SK-N-SH treated with all-trans-retinoic acid at 6 μM for 48 hours (cell line): Measurements from ENCODE around the gene GPC6.

ENCODE experiments used
- ATAC-seq: fragments of 200-7000 bp; cut with Tn5 transposase; 3 replicates; pipeline ENCODE4 v1.9.1; 2020; ENCODE audit warnings: mild to moderate bottlenecking, moderate library complexity
- ARNTL ChIP-seq: fragments of 450-650 bp; formaldehyde crosslinking; IDR thresholded peaks from 2 replicates; pipeline ENCODE4 v1.5.0; 2020; ENCODE audit warnings: low read depth, mild to moderate bottlenecking, moderate library complexity, borderline replicate concordance
- BACH2 ChIP-seq: fragments of 250-450 bp; sonication (Bioruptor Pico); IDR thresholded peaks from 2 replicates; pipeline ENCODE4 v1.9.0; 2021; ENCODE audit warnings: mild to moderate bottlenecking, borderline replicate concordance
- CREB5 ChIP-seq: fragments of 250-450 bp; sonication (Bioruptor Pico); IDR thresholded peaks from 2 replicates; pipeline ENCODE4 v1.5.1; 2020; ENCODE audit warnings: low read depth, mild to moderate bottlenecking, moderate library complexity
- CSDC2 ChIP-seq: fragments of 250-450 bp; sonication (Bioruptor Pico); IDR thresholded peaks from 2 replicates; pipeline ENCODE4 v1.5.0; 2020; ENCODE audit warnings: mild to moderate bottlenecking, moderate library complexity
- CSRNP3 ChIP-seq: fragments of 250-450 bp; sonication (Bioruptor Pico); IDR thresholded peaks from 2 replicates; pipeline ENCODE4 v1.5.1; 2021; ENCODE audit warnings: mild to moderate bottlenecking, moderate library complexity
- GLIS3 ChIP-seq: fragments of 250-450 bp; sonication (Bioruptor Pico); IDR thresholded peaks from 2 replicates; pipeline ENCODE4 v1.5.0; 2020; ENCODE audit warnings: mild to moderate bottlenecking, moderate library complexity
- ISL1 ChIP-seq: fragments of 250-450 bp; sonication (Bioruptor Pico); IDR thresholded peaks from 2 replicates; pipeline ENCODE4 v2.1.2; 2022; ENCODE audit warnings: mild to moderate bottlenecking, moderate library complexity
- OSR1 ChIP-seq: fragments of 250-450 bp; sonication (Bioruptor Pico); IDR thresholded peaks from 2 replicates; pipeline ENCODE4 v1.8.0; 2022; ENCODE audit warnings: moderate library complexity, mild to moderate bottlenecking, inconsistent platforms
- PATZ1 ChIP-seq: fragments of 250-450 bp; sonication (Bioruptor Pico); IDR thresholded peaks from 2 replicates; pipeline ENCODE4 v1.8.0; 2020; ENCODE audit warnings: mild to moderate bottlenecking, moderate library complexity, borderline replicate concordance
- PPARA ChIP-seq: fragments of 250-450 bp; sonication (Bioruptor Pico); IDR thresholded peaks from 2 replicates; pipeline ENCODE4 v1.5.0; 2020; ENCODE audit warnings: mild to moderate bottlenecking, borderline replicate concordance
- RARB ChIP-seq: fragments of 250-450 bp; sonication (Bioruptor Pico); IDR thresholded peaks from 2 replicates; pipeline ENCODE4 v1.8.0; 2021; ENCODE audit warnings: mild to moderate bottlenecking, moderate library complexity
- SNAI2 ChIP-seq: fragments of 250-450 bp; sonication (Bioruptor Pico); IDR thresholded peaks from 2 replicates; pipeline ENCODE4 v1.5.0; 2020; ENCODE audit warnings: mild to moderate bottlenecking, moderate library complexity
- TCF4 ChIP-seq: fragments of 250-450 bp; sonication (Bioruptor Pico); IDR thresholded peaks from 2 replicates; pipeline ENCODE4 v1.8.0; 2021; ENCODE audit warnings: mild to moderate bottlenecking, moderate library complexity, borderline replicate concordance
- TOX ChIP-seq: fragments of 250-450 bp; sonication (Bioruptor Pico); IDR thresholded peaks from 2 replicates; pipeline ENCODE4 v1.8.0; 2021; ENCODE audit warnings: mild to moderate bottlenecking, moderate library complexity, borderline replicate concordance
- TSHZ2 ChIP-seq: fragments of 250-450 bp; sonication (Bioruptor Pico); IDR thresholded peaks from 2 replicates; pipeline ENCODE4 v1.5.0; 2020; ENCODE audit warnings: mild to moderate bottlenecking, moderate library complexity
- ZC3H10 ChIP-seq: fragments of 250-450 bp; sonication (Bioruptor Pico); IDR thresholded peaks from 2 replicates; pipeline ENCODE4 v1.5.1; 2021; ENCODE audit warnings: mild to moderate bottlenecking, moderate library complexity
- ZFP3 ChIP-seq: fragments of 250-450 bp; sonication (Bioruptor Pico); IDR thresholded peaks from 2 replicates; pipeline ENCODE4 v1.5.0; 2020; ENCODE audit warnings: mild to moderate bottlenecking, moderate library complexity
- ZFP30 ChIP-seq: fragments of 450-650 bp; formaldehyde crosslinking; IDR thresholded peaks from 2 replicates; pipeline ENCODE4 v1.5.0; 2022; ENCODE audit warnings: mild to moderate bottlenecking, moderate library complexity
- ZNF565 ChIP-seq: fragments of 450-650 bp; formaldehyde crosslinking; conservative IDR thresholded peaks from 2 replicates; pipeline ENCODE4 v1.5.0; 2020; ENCODE audit warnings: low read depth, mild to moderate bottlenecking, moderate library complexity
- ZNF70 ChIP-seq: fragments of 450-650 bp; formaldehyde crosslinking; IDR thresholded peaks from 2 replicates; pipeline ENCODE4 v1.5.0; 2020; ENCODE audit warnings: mild to moderate bottlenecking, moderate library complexity

Gene GPC6

GRCh38 chr13:94305934-94306333, 1079.3 kb downstream of the GPC6 start:
- no peak for ATAC-seq

GRCh38 chr13:94308832-94309231, 1082.2 kb downstream of the GPC6 start:
- ATAC-seq: peak; percentile 5; the same call in 2 of the 3 replicates
- TF ChIP-seq TOX (CRISPR knock-in tag) (no peak), ZNF70 (CRISPR knock-in tag) (peak; percentile 73; the same call in 1 of the 2 replicates)

More at GRCh38 chr13:94305934-94306333, 1079.3 kb downstream of the GPC6 start:
- no peak for TF ChIP-seq PATZ1
- no peak for TF ChIP-seq CSDC2 (CRISPR knock-in tag)
- TF ChIP-seq ISL1 (CRISPR knock-in tag): no peak
- TF ChIP-seq ARNTL (CRISPR knock-in tag): no peak
- no peak for TF ChIP-seq RARB
- no peak for TF ChIP-seq OSR1 (CRISPR knock-in tag)
- no peak for TF ChIP-seq ZNF565
- no peak for TF ChIP-seq TOX (CRISPR knock-in tag)
- TF ChIP-seq ZFP3 (CRISPR knock-in tag): no peak
- TF ChIP-seq ZFP30: no peak
- TF ChIP-seq TCF4: no peak
- TF ChIP-seq CSRNP3 (CRISPR knock-in tag): no peak
- TF ChIP-seq BACH2 (CRISPR knock-in tag): no peak
- no peak for TF ChIP-seq ZC3H10 (CRISPR knock-in tag)
- no peak for TF ChIP-seq GLIS3 (CRISPR knock-in tag)
- no peak for TF ChIP-seq PPARA (CRISPR knock-in tag)
- TF ChIP-seq, all 23 proteins: peak for 0

- TF ChIP-seq SNAI2 (CRISPR knock-in tag) (no peak), ZC3H10 (CRISPR knock-in tag) (peak; percentile 37; the same call in 1 of the 2 replicates)
- ATAC-seq: peak; percentile 14
Observed at GRCh38 chr13:94309576-94309975, 1083.0 kb downstream of the GPC6 start.

- no peak for TF ChIP-seq ZFP30
- no peak for TF ChIP-seq CSRNP3 (CRISPR knock-in tag)
- peak; percentile 75 for TF ChIP-seq ISL1 (CRISPR knock-in tag)
- TF ChIP-seq GLIS3 (CRISPR knock-in tag): 0 out of 2 replicates have a peak, but pooled peaks have one; percentile 69
- TF ChIP-seq CSDC2 (CRISPR knock-in tag): peak; percentile 73; the same call in 1 of the 2 replicates
- TF ChIP-seq CREB5 (CRISPR knock-in tag): peak; percentile 8; the same call in 1 of the 2 replicates
- TF ChIP-seq TOX (CRISPR knock-in tag): peak; percentile 61; the same call in 1 of the 2 replicates
- TF ChIP-seq ZC3H10 (CRISPR knock-in tag): 0 out of 2 replicates have a peak, but pooled peaks have one; percentile 28
Observed at GRCh38 chr13:94309997-94310855, 1083.6 kb downstream of the GPC6 start.

GRCh38 chr13:94311893-94312292, 1085.3 kb downstream of the GPC6 start:
- ATAC-seq: no peak
- peak; percentile 42; the same call in 1 of the 2 replicates for TF ChIP-seq TCF4
- 0 out of 2 replicates have a peak, but pooled peaks have one; percentile 14 for TF ChIP-seq SNAI2 (CRISPR knock-in tag)
- no peak for TF ChIP-seq TSHZ2 (CRISPR knock-in tag)

More at GRCh38 chr13:94309997-94310855, 1083.6 kb downstream of the GPC6 start:
- peak; percentile 87 for ATAC-seq
